NB4 (cell line): ENCODE measurements around the gene BMAL1.

Source experiments
- DNase-seq: peaks from one replicate; pipeline ENCODE4 v3.0.0; 2010; ENCODE audit warnings: low read depth
- H3K4me3 ChIP-seq: one replicate; pipeline ENCODE4 v1.5.1; 2011; ENCODE audit warnings: mild to moderate bottlenecking, low read depth, low read length, moderate library complexity
- CTCF ChIP-seq: IDR thresholded peaks from one replicate; pipeline ENCODE4 v1.5.1; 2012; ENCODE audit warnings: low read depth, low read length
- MAX ChIP-seq: IDR thresholded peaks from 2 replicates; pipeline ENCODE4 v1.6.1; 2011; ENCODE audit warnings: low read depth, low read length
- MYC ChIP-seq: IDR thresholded peaks from 2 replicates; pipeline ENCODE4 v1.6.1; 2011; ENCODE audit warnings: low read depth, low read length
- POLR2A ChIP-seq: IDR thresholded peaks from 2 replicates; pipeline ENCODE4 v1.6.1; 2011; ENCODE audit warnings: mild to moderate bottlenecking; ENCODE audit not compliant: insufficient read length; ENCODE audit errors: extremely low read depth

The BMAL1 gene

DNA sequence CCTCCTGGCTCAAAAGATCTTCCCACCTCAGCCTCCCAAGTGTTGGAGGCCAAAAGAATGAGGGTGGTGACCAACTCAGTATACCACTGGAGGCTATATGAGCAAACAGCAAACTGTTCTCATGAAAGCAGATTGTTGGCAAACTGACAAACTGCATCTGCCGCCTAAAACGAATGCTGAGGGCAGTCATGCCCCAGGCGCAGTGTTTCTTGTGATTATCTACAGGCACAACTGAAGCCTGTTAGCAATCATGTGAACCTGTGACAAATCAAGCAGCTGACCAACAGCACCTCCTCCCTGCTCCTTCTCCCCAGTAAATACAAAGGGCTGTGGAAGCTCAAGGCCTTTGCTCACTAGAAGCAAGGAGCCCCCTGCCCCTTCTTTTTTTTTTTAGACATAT, 137.6 kb downstream of the BMAL1 start:
- H3K4me3 ChIP-seq: no peak overlapping the region
- no peak for DNase-seq
- no peak for TF ChIP-seq POLR2A
- TF ChIP-seq MYC: no peak
- TF ChIP-seq CTCF: no peak
- no peak for TF ChIP-seq MAX

- TF ChIP-seq MAX (no peak), MYC (no peak), CTCF (no peak), POLR2A (no peak)
- H3K4me3 ChIP-seq: no peak overlapping the region
- no peak for DNase-seq
These were observed 144.0 kb downstream of the BMAL1 start for GRCh38 chr11:13421561-13421960.

GRCh38 chr11:13423372-13423771, 145.8 kb downstream of the BMAL1 start:
- no peak for DNase-seq
- no peak overlapping the region for H3K4me3 ChIP-seq
- no peak for TF ChIP-seq MAX
- no peak for TF ChIP-seq CTCF
- TF ChIP-seq MYC: no peak
- TF ChIP-seq POLR2A: no peak

GRCh38 chr11:13427440-13427839, 149.8 kb downstream of the BMAL1 start:
- no peak overlapping the region for H3K4me3 ChIP-seq
- DNase-seq: no peak
- no peak for TF ChIP-seq MYC
- TF ChIP-seq POLR2A: no peak
- TF ChIP-seq MAX: no peak
- no peak for TF ChIP-seq CTCF

- no peak for DNase-seq
- no peak overlapping the region for H3K4me3 ChIP-seq
- TF ChIP-seq POLR2A: no peak
- TF ChIP-seq MYC: no peak
- no peak for TF ChIP-seq CTCF
- no peak for TF ChIP-seq MAX
These were observed 151.7 kb downstream of the BMAL1 start for GRCh38 chr11:13429288-13429687.

GRCh38 chr11:13429836-13430235, 152.2 kb downstream of the BMAL1 start:
- H3K4me3 ChIP-seq: no peak overlapping the region
- no peak for DNase-seq
- no peak for TF ChIP-seq MAX
- TF ChIP-seq CTCF: no peak
- TF ChIP-seq POLR2A: no peak
- TF ChIP-seq MYC: no peak
